Astrocyte of the cerebellum (primary cell): ENCODE results near the gene LRP4.

Experiments used
- DNase-seq: peaks from one replicate; pipeline ENCODE4 v3.0.0-alpha.2; 2011; ENCODE audit warnings: low read depth
- H3K4me3 ChIP-seq: 2 replicates; pipeline ENCODE4 v1.5.1; 2011; ENCODE audit warnings: mild to moderate bottlenecking, low read depth, low read length, moderate library complexity
- CTCF ChIP-seq: IDR thresholded peaks from 2 replicates; pipeline ENCODE4 v1.5.1; 2012; ENCODE audit warnings: low read length, low read depth, moderate library complexity, mild to moderate bottlenecking; ENCODE audit errors: missing control alignments
- in situ Hi-C: cut with HindIII; loops from 2 replicates; pipeline ENCODE4 v1.10.0; 2017; ENCODE audit warnings: low sequenced_read_pairs

LRP4 gene

GRCh38 chr11:46895821-46896220, 22.5 kb downstream of the LRP4 start:
- DNase-seq, result no peak
- in situ Hi-C loops, result no loop called here
- no peak overlapping the region for H3K4me3 ChIP-seq
- no peak for TF ChIP-seq CTCF

DNA sequence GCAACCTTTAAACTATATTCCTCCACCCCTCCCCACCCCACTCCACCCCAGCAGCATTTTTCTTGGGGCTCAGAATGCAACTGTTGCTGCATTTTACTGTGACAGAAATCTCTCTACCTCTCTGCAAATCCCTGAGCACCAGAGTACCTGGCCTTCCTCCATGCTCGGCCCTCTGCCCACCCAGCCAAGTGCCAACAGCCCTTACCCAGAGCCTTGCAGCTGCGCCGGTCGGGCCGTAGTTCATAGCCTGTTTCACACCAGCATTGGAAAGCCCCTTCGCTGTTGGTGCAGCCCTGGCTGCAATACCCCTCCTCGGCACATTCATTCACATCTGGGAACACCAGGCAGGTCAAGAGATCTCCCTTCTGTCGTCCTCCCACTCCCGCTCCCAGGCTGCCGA, 23.4 kb downstream of the LRP4 start:
- no peak overlapping the region for H3K4me3 ChIP-seq
- in situ Hi-C loops, result no loop called here
- no peak for DNase-seq
- no peak for TF ChIP-seq CTCF

DNA sequence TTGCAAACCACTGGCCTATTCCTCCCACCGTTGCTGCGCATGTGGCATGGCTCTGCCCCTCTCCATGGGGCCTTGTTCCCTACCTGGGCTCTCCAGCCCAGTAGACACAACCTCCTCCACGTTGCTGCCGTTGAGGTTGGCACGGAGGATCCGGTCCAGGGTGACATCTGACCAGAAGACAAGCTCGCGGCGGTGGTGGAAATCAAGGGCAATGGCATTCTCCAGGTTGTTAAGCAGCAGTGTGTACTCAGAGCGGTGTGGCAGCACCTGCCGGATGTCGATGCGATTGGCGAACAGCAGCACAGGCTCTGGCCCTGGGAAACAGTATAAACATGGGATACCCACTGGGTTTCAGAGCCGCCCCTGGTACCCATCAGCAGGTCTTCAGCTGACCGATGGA, 23.8 kb downstream of the LRP4 start:
- no peak overlapping the region for H3K4me3 ChIP-seq
- DNase-seq, result no peak
- in situ Hi-C loops, result no loop called here
- TF ChIP-seq CTCF, result no peak

DNA sequence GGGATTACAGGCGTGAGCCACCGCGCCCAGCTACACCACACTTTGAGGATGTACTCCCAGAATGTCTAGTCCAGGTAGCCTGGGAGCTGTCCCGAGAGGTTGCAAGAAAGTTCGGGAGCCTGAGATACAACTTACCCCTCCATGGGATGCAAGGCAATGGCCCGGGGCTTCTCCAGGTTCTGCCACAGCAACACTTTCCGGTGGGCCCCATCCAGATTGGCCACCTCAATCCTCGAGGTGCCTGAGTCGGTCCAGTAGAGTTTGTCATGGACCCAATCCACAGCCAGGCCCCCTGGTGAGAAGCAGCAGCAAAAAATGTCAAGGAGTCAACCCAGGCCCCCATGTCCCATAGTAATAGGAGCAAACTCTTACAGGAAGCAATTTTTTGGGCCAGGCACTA, 25.5 kb downstream of the LRP4 start:
- in situ Hi-C loops, result no loop called here
- no peak for DNase-seq
- H3K4me3 ChIP-seq, result no peak overlapping the region
- no peak for TF ChIP-seq CTCF

- in situ Hi-C loops, result no loop called here
- TF ChIP-seq CTCF, result no peak
- DNase-seq, result no peak
- H3K4me3 ChIP-seq, result no peak overlapping the region
Observed at GRCh38 chr11:46892109-46892508, 26.2 kb downstream of the LRP4 start.

DNA sequence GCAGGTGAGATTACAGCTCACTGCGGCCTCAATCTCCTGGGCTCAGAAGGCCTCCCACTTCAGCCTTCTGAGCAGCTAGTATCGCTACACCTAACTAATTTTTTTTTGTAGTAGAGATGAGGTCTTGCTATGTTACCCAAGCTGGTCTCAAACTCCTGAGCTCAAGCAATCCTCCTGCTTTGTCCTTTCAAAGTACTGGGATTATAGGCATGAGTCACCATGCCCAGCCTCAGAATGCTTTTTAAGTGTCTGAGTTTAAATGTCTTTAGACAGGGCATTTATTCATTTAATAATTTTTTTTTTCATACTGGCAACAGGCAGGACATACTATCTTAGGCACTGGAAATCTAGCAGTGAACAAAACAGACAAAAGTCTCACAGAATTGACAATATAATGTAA, 27.7 kb downstream of the LRP4 start:
- in situ Hi-C loops, result no loop called here
- H3K4me3 ChIP-seq, result no peak overlapping the region
- DNase-seq, result no peak
- no peak for TF ChIP-seq CTCF
